ENCODE data around the gene FHL5. TPM values are rescaled to one million over a fixed set of nuclear protein-coding genes. Genes with fewer than 3 reads are reported as not detected.

FHL5 gene, protein sequence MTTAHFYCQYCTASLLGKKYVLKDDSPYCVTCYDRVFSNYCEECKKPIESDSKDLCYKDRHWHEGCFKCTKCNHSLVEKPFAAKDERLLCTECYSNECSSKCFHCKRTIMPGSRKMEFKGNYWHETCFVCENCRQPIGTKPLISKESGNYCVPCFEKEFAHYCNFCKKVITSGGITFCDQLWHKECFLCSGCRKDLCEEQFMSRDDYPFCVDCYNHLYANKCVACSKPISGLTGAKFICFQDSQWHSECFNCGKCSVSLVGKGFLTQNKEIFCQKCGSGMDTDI
- total RNA-seq (10 to 100 TPM; 23.3 to 38.2 TPM), polyA plus RNA-seq (ENCODE audit: insufficient read depth, low read depth, low replicate concordance) (94.5 TPM)
- long read RNA-seq, donor 1, result 0 reads
- long read RNA-seq, donor 2, result 0 reads

DNA sequence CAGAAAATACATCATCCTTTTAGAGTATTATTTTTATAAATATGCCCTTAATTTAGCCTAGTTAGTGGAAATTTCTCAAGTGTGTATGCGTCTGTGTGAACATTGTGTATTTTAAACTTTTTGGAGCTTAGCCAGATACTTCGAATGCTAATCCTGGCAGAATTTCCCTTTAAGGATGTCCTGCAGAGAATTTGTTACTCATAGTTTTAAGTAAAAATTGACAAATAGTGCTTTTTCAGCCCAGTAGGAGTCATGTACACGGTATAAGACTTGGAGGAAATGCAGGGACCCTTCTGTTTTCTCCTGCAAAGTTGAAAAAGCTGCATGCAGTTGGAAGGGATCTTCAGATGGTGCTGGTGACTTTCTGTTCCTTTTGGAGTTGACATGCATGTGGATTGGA, at the start of gene FHL5:
Gene FHL5, plus strand, starts transcription at position 243 of the 400 bp plus-strand sequence. CDS start 40,486 bp downstream, outside the sequence.
- no peak for TF ChIP-seq POLR2A (IDR thresholded peaks at IDR 0.05)
- TF ChIP-seq, protein P1, sequence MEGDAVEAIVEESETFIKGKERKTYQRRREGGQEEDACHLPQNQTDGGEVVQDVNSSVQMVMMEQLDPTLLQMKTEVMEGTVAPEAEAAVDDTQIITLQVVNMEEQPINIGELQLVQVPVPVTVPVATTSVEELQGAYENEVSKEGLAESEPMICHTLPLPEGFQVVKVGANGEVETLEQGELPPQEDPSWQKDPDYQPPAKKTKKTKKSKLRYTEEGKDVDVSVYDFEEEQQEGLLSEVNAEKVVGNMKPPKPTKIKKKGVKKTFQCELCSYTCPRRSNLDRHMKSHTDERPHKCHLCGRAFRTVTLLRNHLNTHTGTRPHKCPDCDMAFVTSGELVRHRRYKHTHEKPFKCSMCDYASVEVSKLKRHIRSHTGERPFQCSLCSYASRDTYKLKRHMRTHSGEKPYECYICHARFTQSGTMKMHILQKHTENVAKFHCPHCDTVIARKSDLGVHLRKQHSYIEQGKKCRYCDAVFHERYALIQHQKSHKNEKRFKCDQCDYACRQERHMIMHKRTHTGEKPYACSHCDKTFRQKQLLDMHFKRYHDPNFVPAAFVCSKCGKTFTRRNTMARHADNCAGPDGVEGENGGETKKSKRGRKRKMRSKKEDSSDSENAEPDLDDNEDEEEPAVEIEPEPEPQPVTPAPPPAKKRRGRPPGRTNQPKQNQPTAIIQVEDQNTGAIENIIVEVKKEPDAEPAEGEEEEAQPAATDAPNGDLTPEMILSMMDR (IDR thresholded peaks at IDR 0.05), result no peak
- Histone ChIP-seq H3K9me3 (no peaks in the 10 kb centered on the region), H3K4me1 (no peaks in the 10 kb centered on the region), H3K4me3 (peak within 1 kb of the TSS; percentile 35 to 45), H3K27ac (peak within 1 kb of the TSS; percentile 28 to 77), H3K36me3 (ENCODE audit: low read depth, missing control alignments) (no peaks in the 10 kb centered on the region), H3K27me3 (no peaks in the 10 kb centered on the region)
- intact Hi-C loops (cut with DNase I; ENCODE audit: low total_unique reads), result no loop called here
- WGBS, 2 donors, result 41 to 49% methylated on average over 3 of the region's 3 CpGs
- DNase-seq, result no peak

DNA sequence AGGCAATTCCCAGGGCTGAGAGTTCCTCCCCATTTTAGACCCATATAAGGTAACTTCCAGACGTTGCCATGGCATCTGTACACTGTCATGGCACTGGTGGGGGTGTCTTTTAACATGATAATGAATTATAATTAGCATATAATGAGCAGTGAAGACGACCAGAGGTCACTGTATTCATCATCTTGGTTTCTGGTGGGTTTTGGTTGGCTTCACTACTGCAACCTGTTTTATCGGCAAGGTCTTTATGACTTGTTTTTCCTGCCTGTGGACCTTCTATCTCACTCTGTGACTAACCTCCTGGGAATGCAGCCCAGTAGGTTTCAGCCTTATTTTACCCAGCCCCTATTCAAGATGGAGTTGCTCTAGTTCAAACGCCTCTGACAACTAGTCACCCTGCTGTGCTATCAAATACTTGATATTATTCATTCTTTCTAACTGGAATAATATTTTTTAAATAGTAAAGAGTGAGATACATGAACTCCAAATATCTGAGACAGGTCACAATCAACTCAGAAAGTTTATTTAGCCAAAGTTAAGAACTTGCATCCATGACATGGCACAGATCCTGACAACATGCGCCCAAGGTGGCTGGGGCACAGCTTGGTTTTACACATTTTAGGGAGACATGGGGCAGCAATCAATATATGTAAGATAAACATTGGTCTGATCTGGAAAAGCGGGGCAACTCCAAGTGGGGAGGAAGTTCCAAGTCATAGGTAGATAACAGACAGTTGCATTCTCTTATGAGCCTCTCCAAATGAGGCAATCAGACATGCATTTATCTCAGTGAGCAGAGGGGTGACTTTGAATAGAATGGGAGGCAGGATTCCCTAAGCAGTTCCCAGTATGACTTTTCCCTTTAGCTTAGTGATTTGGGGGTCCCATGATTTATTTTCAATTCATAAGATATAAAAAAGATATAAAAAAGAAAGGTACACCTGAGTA, 42.5 kb upstream of the FHL5 start:
- peaks cover 12% of the 10 kb centered on the region for H3K4me1 ChIP-seq
- peak overlapping the region; percentile 85 to 96 for H3K4me3 ChIP-seq
- no peaks in the 10 kb centered on the region for H3K27me3 ChIP-seq
- no peak for DNase-seq
- no peaks in the 10 kb centered on the region for H3K36me3 ChIP-seq (ENCODE audit: low read depth, missing control alignments)
- TF ChIP-seq, protein P1 (IDR thresholded peaks at IDR 0.05), result no peak
- TF ChIP-seq POLR2A (IDR thresholded peaks at IDR 0.05), result no peak
- no peaks in the 10 kb centered on the region for H3K9me3 ChIP-seq
- intact Hi-C loops (cut with DNase I; ENCODE audit: low total_unique reads), result no loop called here
- no peak overlapping the region for H3K27ac ChIP-seq
- WGBS, 2 donors, result 52 to 53% methylated on average over 6 of the region's 6 CpGs

DNA sequence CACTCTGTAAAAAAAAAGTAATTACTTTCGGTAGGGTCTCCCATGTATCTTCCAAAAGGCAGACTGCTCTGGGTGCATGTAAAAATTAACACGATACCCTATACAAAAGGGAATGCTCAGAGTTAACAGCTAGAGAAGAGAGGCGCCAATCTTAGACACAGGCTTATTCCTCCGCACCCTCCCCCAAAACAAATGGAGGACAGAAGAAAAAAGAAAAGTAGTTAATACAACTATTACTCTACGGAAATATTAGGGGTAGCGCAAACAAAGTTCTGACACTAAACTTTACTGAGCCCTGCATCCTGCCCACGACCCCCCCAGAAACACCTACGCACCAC, 41.7 kb upstream of the FHL5 start:
- intact Hi-C loops (cut with DNase I; ENCODE audit: low total_unique reads), result no loop called here
- no peak for TF ChIP-seq POLR2A (IDR thresholded peaks at IDR 0.05)
- TF ChIP-seq, protein P1 (IDR thresholded peaks at IDR 0.05), result no peak
- Histone ChIP-seq H3K9me3 (no peaks in the 10 kb centered on the region), H3K27me3 (no peaks in the 10 kb centered on the region), H3K4me1 (peaks cover 12% of the 10 kb centered on the region), H3K4me3 (peak overlapping the region; percentile 85 to 96), H3K36me3 (ENCODE audit: low read depth, missing control alignments) (no peaks in the 10 kb centered on the region), H3K27ac (peak overlapping the region; percentile 95 to 98)
- DNase-seq, result no peak
- 1% methylated on average over 8 of the region's 8 CpGs for WGBS, 2 donors

DNA sequence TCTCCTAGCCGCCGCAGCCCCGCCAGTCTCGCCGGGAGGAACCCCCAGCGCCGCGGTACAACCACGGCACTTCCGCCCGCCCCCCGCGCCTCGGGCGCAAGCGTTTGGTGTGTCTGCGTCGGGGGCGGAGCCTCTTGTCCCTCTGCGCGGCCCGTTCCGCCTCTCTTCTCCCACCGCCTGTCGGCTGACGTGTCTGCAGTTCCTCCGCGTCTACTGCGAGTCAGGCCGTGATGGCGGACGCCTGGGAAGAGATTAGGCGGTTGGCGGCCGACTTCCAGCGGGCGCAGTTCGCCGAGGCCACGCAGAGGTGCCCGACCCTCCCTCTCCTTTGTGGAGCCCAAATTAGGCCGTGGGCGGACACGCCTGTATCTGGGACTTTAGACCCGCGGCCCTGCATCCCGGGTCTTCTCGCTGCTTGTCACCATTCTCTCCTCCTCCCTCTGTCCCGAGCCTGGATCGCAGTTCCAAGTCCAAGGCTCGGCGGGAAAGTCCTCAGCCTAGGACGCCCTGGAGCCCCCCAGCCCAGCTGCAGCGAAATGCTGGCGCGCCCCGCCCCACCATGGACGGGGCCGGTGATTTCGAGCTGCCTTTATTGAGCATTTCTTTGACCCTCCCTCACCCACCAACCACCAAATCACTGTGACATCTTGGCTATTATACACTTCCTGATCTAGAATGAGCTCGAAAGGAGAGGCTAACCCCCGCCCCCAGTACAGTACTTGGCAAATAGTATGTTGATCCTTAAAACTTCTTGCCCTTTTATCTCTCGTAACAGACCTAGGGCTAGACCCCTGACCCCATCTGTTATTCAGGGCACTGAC, 41.1 kb upstream of the FHL5 start, which contains the start of gene UFL1:
Gene UFL1, plus strand, starts transcription at position 163 of the 821 bp plus-strand sequence. Its CDS starts 68 bp downstream, at position 231.
- TF ChIP-seq POLR2A (IDR thresholded peaks at IDR 0.05), result peak; percentile 28
- TF ChIP-seq, protein P1 (IDR thresholded peaks at IDR 0.05), result peak in 1 of 3 experiments; percentile 22
- Histone ChIP-seq H3K36me3 (ENCODE audit: low read depth, missing control alignments) (no peaks in the 10 kb centered on the region), H3K27ac (peak within 1 kb of the TSS; percentile 95 to 98), H3K9me3 (no peaks in the 10 kb centered on the region), H3K27me3 (no peaks in the 10 kb centered on the region), H3K4me1 (peaks cover 12% of the 10 kb centered on the region), H3K4me3 (peak within 1 kb of the TSS; percentile 85 to 96)
- intact Hi-C loops (cut with DNase I; ENCODE audit: low total_unique reads), result no loop called here
- peak; percentile 97 for DNase-seq
- WGBS, 2 donors, result 1% methylated on average over 49 to 63 of the region's 63 CpGs

All from testis (tissue), 5 donors.